Measurements from ENCODE around the gene ZNF446.

The ZNF446 gene

GRCh38 chr19:58474997-58475713 is 997 bp upstream of the ZNF446 start:
- peak overlapping the region; percentile 90 for H2AFZ ChIP-seq (ENCODE audit: low read length)
- H3K36me3 ChIP-seq (replicated peaks in 1 of 2; ENCODE audit: control insufficient read depth in 2 of 2, insufficient read depth in 2 of 2, low read length in 2 of 2): peaks cover 10 to 59% of the 10 kb centered on the region in 2 donors
- peak overlapping the region; percentile 89 for H3K27ac ChIP-seq (replicated peaks; ENCODE audit: low read length)
- no peak overlapping the region for H2BK15ac ChIP-seq (ENCODE audit: low read length)
- peak overlapping the region; percentile 26 for H2BK5ac ChIP-seq (ENCODE audit: low read length)
- no peak for DNase-seq (ENCODE audit: low spot score)
- H3K23ac ChIP-seq (ENCODE audit: low read depth, low read length, poor library complexity): peak overlapping the region; percentile 21
- no CpG with 5 or more reads among the region's 27 CpGs for WGBS, 2 donors (ENCODE audit: extremely low coverage in 2 of 2, insufficient read length in 2 of 2, insufficient replicate concordance in 1 of 2)
- no peaks in the 10 kb centered on the region for H3K9me3 ChIP-seq (replicated peaks in 1 of 2; ENCODE audit: control insufficient read depth in 2 of 2, insufficient read depth in 1 of 2, low read depth in 1 of 2, low read length in 2 of 2)
- H3K4me1 ChIP-seq (ENCODE audit: control insufficient read depth in 2 of 2, insufficient read depth in 1 of 2, low read depth in 1 of 2, low read length in 2 of 2): peaks cover 6 to 15% of the 10 kb centered on the region in 2 donors
- no peaks in the 10 kb centered on the region for H3K27me3 ChIP-seq (ENCODE audit: control insufficient read depth in 3 of 3, insufficient read depth in 3 of 3, low read depth in 1 of 3, low read length in 3 of 3)
- peak overlapping the region; percentile 72 to 87 for H3K4me3 ChIP-seq (ENCODE audit: low read length in 2 of 2)
- peak overlapping the region; percentile 92 for H3K4me2 ChIP-seq (ENCODE audit: insufficient read depth, low read length, poor library complexity, severe bottlenecking)
- H3K79me1 ChIP-seq (ENCODE audit: low read depth, low read length): no peaks in the 10 kb centered on the region
- no peak overlapping the region for H2BK12ac ChIP-seq (ENCODE audit: low read length)
- no peak overlapping the region for H3K4ac ChIP-seq (ENCODE audit: low read length)
- H3K9ac ChIP-seq (ENCODE audit: low read depth, low read length, poor library complexity): peak overlapping the region; percentile 79
- H3K14ac ChIP-seq (ENCODE audit: low read length): peak overlapping the region; percentile 25
- no peak overlapping the region for H2AK5ac ChIP-seq (ENCODE audit: low read depth, low read length)
- H4K8ac ChIP-seq (ENCODE audit: low read depth, low read length): no peak overlapping the region
- no peak overlapping the region for H3K18ac ChIP-seq (ENCODE audit: low read length)
- no peak overlapping the region for H4K91ac ChIP-seq (ENCODE audit: low read depth, low read length, poor library complexity)
- no peak overlapping the region for H2BK120ac ChIP-seq (ENCODE audit: low read depth, low read length)

- no peak for DNase-seq (ENCODE audit: low spot score)
- peak overlapping the region; percentile 62 for H2BK5ac ChIP-seq (ENCODE audit: low read length)
- H4K91ac ChIP-seq (ENCODE audit: low read depth, low read length, poor library complexity): no peak overlapping the region
- no peaks in the 10 kb centered on the region for H3K9me3 ChIP-seq (replicated peaks in 1 of 2; ENCODE audit: control insufficient read depth in 2 of 2, insufficient read depth in 1 of 2, low read depth in 1 of 2, low read length in 2 of 2)
- H4K8ac ChIP-seq (ENCODE audit: low read depth, low read length): no peak overlapping the region
- no peaks in the 10 kb centered on the region for H3K79me1 ChIP-seq (ENCODE audit: low read depth, low read length)
- peaks cover 6 to 15% of the 10 kb centered on the region in 2 donors for H3K4me1 ChIP-seq (ENCODE audit: control insufficient read depth in 2 of 2, insufficient read depth in 1 of 2, low read depth in 1 of 2, low read length in 2 of 2)
- peak overlapping the region; percentile 96 for H3K9ac ChIP-seq (ENCODE audit: low read depth, low read length, poor library complexity)
- H2AFZ ChIP-seq (ENCODE audit: low read length): peak overlapping the region; percentile 90
- peak overlapping the region; percentile 72 to 87 for H3K4me3 ChIP-seq (ENCODE audit: low read length in 2 of 2)
- peak overlapping the region; percentile 86 for H3K18ac ChIP-seq (ENCODE audit: low read length)
- H2AK5ac ChIP-seq (ENCODE audit: low read depth, low read length): peak overlapping the region; percentile 23
- H3K4me2 ChIP-seq (ENCODE audit: insufficient read depth, low read length, poor library complexity, severe bottlenecking): peak overlapping the region; percentile 92
- WGBS, 2 donors (ENCODE audit: extremely low coverage in 2 of 2, insufficient read length in 2 of 2, insufficient replicate concordance in 1 of 2): no CpG with 5 or more reads among the region's 27 CpGs
- H3K27ac ChIP-seq (replicated peaks; ENCODE audit: low read length): peak overlapping the region; percentile 89
- peak overlapping the region; percentile 68 for H3K23ac ChIP-seq (ENCODE audit: low read depth, low read length, poor library complexity)
- H2BK12ac ChIP-seq (ENCODE audit: low read length): peak overlapping the region; percentile 76
- no peak overlapping the region for H2BK120ac ChIP-seq (ENCODE audit: low read depth, low read length)
- H2BK15ac ChIP-seq (ENCODE audit: low read length): no peak overlapping the region
- H3K14ac ChIP-seq (ENCODE audit: low read length): no peak overlapping the region
- H3K27me3 ChIP-seq (ENCODE audit: control insufficient read depth in 3 of 3, insufficient read depth in 3 of 3, low read depth in 1 of 3, low read length in 3 of 3): no peaks in the 10 kb centered on the region
- peak overlapping the region; percentile 46 for H3K4ac ChIP-seq (ENCODE audit: low read length)
- peaks cover 18 to 63% of the 10 kb centered on the region in 2 donors for H3K36me3 ChIP-seq (replicated peaks in 1 of 2; ENCODE audit: control insufficient read depth in 2 of 2, insufficient read depth in 2 of 2, low read length in 2 of 2)
These were observed 405 bp downstream of the ZNF446 start for GRCh38 chr19:58476498-58477015.

DNA sequence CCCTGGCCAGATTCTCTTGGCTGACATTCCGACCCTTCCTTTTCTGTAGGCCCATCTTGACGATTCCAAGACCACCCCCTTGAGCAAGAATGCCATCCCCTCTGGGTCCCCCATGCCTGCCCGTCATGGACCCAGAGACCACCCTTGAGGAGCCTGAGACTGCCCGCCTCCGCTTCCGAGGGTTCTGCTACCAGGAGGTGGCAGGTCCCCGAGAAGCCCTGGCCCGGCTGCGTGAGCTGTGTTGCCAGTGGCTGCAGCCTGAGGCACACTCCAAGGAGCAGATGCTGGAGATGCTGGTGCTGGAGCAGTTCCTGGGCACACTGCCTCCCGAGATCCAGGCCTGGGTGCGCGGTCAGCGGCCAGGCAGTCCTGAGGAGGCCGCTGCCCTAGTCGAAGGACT is 978 bp downstream of the ZNF446 start:
- H3K4me1 ChIP-seq (ENCODE audit: control insufficient read depth in 2 of 2, insufficient read depth in 1 of 2, low read depth in 1 of 2, low read length in 2 of 2): peaks cover 6 to 15% of the 10 kb centered on the region in 2 donors
- H3K36me3 ChIP-seq (replicated peaks in 1 of 2; ENCODE audit: control insufficient read depth in 2 of 2, insufficient read depth in 2 of 2, low read length in 2 of 2): peaks cover 16 to 58% of the 10 kb centered on the region in 2 donors
- peak overlapping the region; percentile 92 for H3K4me2 ChIP-seq (ENCODE audit: insufficient read depth, low read length, poor library complexity, severe bottlenecking)
- peak overlapping the region; percentile 5 for H3K23ac ChIP-seq (ENCODE audit: low read depth, low read length, poor library complexity)
- H3K27me3 ChIP-seq (ENCODE audit: control insufficient read depth in 3 of 3, insufficient read depth in 3 of 3, low read depth in 1 of 3, low read length in 3 of 3): no peaks in the 10 kb centered on the region
- no peak overlapping the region for H4K91ac ChIP-seq (ENCODE audit: low read depth, low read length, poor library complexity)
- peak overlapping the region; percentile 23 for H2AK5ac ChIP-seq (ENCODE audit: low read depth, low read length)
- H2BK5ac ChIP-seq (ENCODE audit: low read length): peak overlapping the region; percentile 62
- H3K9ac ChIP-seq (ENCODE audit: low read depth, low read length, poor library complexity): peak overlapping the region; percentile 38
- no peaks in the 10 kb centered on the region for H3K9me3 ChIP-seq (replicated peaks in 1 of 2; ENCODE audit: control insufficient read depth in 2 of 2, insufficient read depth in 1 of 2, low read depth in 1 of 2, low read length in 2 of 2)
- H3K79me1 ChIP-seq (ENCODE audit: low read depth, low read length): no peaks in the 10 kb centered on the region
- no peak overlapping the region for H2BK12ac ChIP-seq (ENCODE audit: low read length)
- H4K8ac ChIP-seq (ENCODE audit: low read depth, low read length): no peak overlapping the region
- H3K27ac ChIP-seq (replicated peaks; ENCODE audit: low read length): no peak overlapping the region
- H3K4ac ChIP-seq (ENCODE audit: low read length): no peak overlapping the region
- DNase-seq (ENCODE audit: low spot score): no peak
- no peak overlapping the region for H2BK120ac ChIP-seq (ENCODE audit: low read depth, low read length)
- peak overlapping the region; percentile 14 for H2BK15ac ChIP-seq (ENCODE audit: low read length)
- peak overlapping the region; percentile 10 to 72 for H3K4me3 ChIP-seq (ENCODE audit: low read length in 2 of 2)
- WGBS, 2 donors (ENCODE audit: extremely low coverage in 2 of 2, insufficient read length in 2 of 2, insufficient replicate concordance in 1 of 2): no CpG with 5 or more reads among the region's 15 CpGs
- no peak overlapping the region for H3K14ac ChIP-seq (ENCODE audit: low read length)
- peak overlapping the region; percentile 11 for H3K18ac ChIP-seq (ENCODE audit: low read length)
- H2AFZ ChIP-seq (ENCODE audit: low read length): no peak overlapping the region

GRCh38 chr19:58477871-58478270 is 1.7 kb downstream of the ZNF446 start:
- no peak overlapping the region for H3K27ac ChIP-seq (replicated peaks; ENCODE audit: low read length)
- H2BK12ac ChIP-seq (ENCODE audit: low read length): no peak overlapping the region
- H4K91ac ChIP-seq (ENCODE audit: low read depth, low read length, poor library complexity): no peak overlapping the region
- no CpG with 5 or more reads among the region's 1 CpG for WGBS, 2 donors (ENCODE audit: extremely low coverage in 2 of 2, insufficient read length in 2 of 2, insufficient replicate concordance in 1 of 2)
- peaks cover 6 to 15% of the 10 kb centered on the region in 2 donors for H3K4me1 ChIP-seq (ENCODE audit: control insufficient read depth in 2 of 2, insufficient read depth in 1 of 2, low read depth in 1 of 2, low read length in 2 of 2)
- no peak overlapping the region for H2AFZ ChIP-seq (ENCODE audit: low read length)
- no peak overlapping the region for H3K14ac ChIP-seq (ENCODE audit: low read length)
- no peak overlapping the region for H2BK15ac ChIP-seq (ENCODE audit: low read length)
- H3K79me1 ChIP-seq (ENCODE audit: low read depth, low read length): peaks cover 2% of the 10 kb centered on the region
- no peak overlapping the region for H2BK120ac ChIP-seq (ENCODE audit: low read depth, low read length)
- H2AK5ac ChIP-seq (ENCODE audit: low read depth, low read length): peak overlapping the region; percentile 23
- H3K4me2 ChIP-seq (ENCODE audit: insufficient read depth, low read length, poor library complexity, severe bottlenecking): no peak overlapping the region
- DNase-seq (ENCODE audit: low spot score): no peak
- H3K9ac ChIP-seq (ENCODE audit: low read depth, low read length, poor library complexity): no peak overlapping the region
- no peaks in the 10 kb centered on the region for H3K27me3 ChIP-seq (ENCODE audit: control insufficient read depth in 3 of 3, insufficient read depth in 3 of 3, low read depth in 1 of 3, low read length in 3 of 3)
- H3K36me3 ChIP-seq (replicated peaks in 1 of 2; ENCODE audit: control insufficient read depth in 2 of 2, insufficient read depth in 2 of 2, low read length in 2 of 2): peaks cover 11 to 51% of the 10 kb centered on the region in 2 donors
- no peak overlapping the region for H3K4ac ChIP-seq (ENCODE audit: low read length)
- H3K9me3 ChIP-seq (replicated peaks in 1 of 2; ENCODE audit: control insufficient read depth in 2 of 2, insufficient read depth in 1 of 2, low read depth in 1 of 2, low read length in 2 of 2): no peaks in the 10 kb centered on the region
- no peak overlapping the region for H3K23ac ChIP-seq (ENCODE audit: low read depth, low read length, poor library complexity)
- H2BK5ac ChIP-seq (ENCODE audit: low read length): peak overlapping the region; percentile 31
- H3K18ac ChIP-seq (ENCODE audit: low read length): no peak overlapping the region
- no peak overlapping the region for H4K8ac ChIP-seq (ENCODE audit: low read depth, low read length)
- peak overlapping the region in 1 of 2 donors; percentile 72 for H3K4me3 ChIP-seq (ENCODE audit: low read length in 2 of 2)

Measured in neuronal stem cell (in vitro differentiated cells).